HG02943 (cell line): ENCODE results near the gene ATP6V1F.
A peak's percentile ranks its signal among the peaks of the same experiment; 100 is the strongest.

Experiments
- ATAC-seq: cut with Tn5 transposase; IDR thresholded peaks from one replicate; pipeline ENCODE4 v1.9.1; 2021; ENCODE audit warnings: mild to moderate bottlenecking, low read depth, moderate library complexity; ENCODE audit not compliant: unreplicated experiment

Gene ATP6V1F

DNA sequence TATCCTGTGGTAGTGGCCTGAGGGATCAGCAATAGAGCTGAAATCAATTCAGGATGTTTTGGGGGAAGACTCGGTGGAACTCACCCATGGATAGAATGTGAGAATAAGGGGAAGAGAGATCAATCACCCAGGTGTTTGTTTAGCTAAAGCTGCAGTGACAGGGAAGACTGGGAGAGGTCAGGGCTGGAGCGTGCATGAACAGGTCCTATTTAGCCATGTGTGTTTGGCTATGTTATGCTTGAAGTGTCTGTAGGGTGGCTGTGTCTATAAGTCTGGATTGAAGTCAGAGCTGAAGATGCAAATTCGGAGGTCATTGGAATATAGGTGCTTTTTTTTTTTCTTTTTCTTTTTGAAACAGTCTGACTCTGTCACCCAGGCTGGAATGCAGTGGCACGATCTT lies 4.6 kb downstream of the ATP6V1F start:
- ATAC-seq, result no peak

DNA sequence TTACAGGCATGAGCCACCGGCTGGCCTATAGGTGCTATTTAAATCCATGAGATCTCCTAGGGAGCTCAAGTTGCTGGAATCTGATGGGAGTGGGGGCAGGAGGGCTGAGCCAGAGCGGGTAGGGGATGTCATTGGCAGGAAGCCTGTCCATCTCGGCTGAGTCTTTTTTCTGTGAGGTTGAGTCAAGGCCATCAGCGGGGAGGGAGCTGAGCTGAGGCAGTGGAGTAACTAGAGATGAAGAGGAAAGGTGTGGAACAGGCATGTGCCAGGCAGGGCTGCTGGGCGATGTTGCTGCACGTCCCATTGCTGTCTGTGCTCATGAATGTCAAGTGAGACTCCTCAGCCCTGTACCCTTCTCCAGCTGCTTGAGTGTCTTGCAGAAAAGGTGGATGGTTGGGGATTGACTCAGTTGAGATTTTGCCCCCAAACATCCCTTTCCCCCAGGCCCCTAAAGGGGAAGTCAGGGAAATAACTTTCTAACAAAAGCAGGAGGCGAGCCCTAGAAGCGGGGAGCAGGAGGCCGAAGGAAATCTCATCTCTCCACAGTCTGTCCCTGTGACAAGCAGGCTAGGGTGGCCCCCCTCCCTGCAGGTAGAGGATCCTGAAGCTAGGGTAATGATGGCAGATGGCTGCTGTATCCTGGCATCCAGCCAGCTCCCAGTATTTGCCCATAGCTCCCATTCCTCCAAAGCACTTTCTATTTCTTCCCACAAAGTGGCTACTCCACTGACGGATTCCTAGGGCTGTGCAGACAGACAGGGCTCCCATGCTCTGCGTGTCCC lies 5.4 kb downstream of the ATP6V1F start:
- ATAC-seq, result no peak

DNA sequence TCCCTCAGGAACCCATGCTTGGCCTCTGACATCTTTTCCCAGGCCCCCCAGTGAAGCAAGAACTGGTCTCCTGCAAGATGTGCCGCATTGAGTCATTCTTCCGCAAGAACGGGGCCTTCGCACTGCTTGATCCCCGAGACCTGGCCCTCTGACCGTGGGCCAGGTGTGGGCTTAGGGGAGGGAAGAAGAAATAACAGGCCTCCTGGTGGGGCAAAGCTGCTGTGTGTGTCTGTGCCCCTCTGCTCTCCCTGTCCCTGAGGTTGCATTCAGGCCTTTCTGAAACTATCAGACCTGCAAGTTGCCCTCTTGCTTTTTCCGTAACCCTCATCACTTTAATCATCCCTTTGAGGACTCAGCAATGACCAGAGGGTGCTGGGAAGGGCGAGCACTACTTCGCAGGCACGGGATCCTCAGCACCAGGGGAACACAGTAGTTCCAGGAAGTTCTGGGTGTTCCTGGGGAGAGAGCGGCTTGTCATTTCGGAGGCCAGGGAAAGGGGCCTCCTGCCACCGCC lies 6.0 kb downstream of the ATP6V1F start:
- ATAC-seq, result no peak

DNA sequence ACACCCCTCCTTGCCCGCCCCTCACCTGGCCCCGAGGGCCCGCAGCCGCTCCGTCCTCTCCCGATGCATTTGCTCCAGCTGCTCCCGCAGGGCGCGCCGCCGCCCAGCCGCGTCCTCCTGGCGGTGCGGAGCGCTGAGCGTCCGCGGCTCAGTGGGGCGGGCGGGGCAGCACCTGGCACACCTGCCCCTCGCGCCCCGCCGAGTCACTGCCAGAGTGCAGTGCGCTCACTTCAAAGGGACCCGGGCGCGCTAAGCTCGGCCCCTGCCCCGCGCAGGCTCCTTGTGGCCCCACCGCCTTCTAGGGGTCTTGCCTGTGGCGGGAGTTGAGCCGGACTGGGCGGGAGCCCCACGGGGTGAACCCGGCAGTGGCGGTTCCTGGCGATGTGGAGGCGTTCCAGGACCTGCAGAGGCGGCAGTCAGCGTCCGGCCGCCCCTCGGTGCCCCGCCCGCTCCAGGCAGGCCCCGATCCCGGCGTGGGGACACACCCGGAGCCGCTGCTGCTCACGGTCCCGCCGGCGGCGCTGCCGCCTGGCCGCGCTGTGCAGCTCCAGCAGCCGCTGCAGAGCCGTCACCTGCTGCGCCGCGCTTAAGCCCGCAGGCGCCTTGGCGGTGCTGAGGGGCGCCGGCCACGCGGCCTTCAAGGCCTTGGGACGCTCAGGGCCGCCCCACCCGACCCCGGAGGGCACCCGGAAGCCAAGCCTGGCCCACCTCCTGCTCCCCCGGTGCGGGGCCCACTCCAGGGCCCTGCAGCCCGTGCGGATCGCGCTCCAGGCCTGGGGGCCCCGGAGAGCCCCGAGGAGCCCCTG lies 6.7 kb downstream of the ATP6V1F start:
- ATAC-seq, result peak; percentile 59

DNA sequence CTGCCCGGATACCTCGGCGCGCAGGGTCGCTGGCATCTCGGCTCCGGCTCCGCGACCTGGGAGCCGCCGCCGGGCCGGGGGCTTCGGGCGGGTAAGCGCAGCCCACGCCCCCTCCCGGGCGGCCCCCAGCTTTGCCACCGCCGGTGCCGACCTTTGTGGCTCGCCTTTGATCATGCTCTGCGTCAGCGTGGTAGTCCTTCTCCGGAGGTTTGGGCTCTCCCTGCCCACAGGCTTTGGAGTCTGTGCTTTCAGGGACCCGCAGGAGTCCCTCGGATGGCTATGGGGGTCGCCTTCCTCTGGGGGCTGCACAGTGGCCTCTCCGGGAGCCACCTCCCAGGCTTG lies 7.3 kb downstream of the ATP6V1F start:
- ATAC-seq, result no peak

DNA sequence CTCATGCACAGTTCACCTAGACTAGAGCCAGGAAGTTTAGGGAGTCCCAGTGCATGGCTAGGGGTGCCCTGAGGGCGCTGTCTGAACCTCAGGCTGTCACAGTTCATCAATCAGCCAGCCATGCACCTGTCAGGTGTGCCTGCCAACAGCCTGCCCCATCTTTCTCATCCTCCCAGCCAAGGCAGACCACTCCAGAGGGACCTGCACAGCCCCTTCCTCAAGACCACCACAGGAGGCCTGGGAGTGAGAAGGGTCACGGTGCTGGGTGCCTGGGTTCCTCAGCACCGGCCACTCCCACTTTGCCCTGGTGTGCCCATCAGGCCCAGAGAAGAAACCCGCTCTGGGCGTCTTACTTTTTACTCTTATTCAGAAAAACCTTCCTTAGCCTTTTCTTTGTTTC lies 8.4 kb downstream of the ATP6V1F start:
- no peak for ATAC-seq

DNA sequence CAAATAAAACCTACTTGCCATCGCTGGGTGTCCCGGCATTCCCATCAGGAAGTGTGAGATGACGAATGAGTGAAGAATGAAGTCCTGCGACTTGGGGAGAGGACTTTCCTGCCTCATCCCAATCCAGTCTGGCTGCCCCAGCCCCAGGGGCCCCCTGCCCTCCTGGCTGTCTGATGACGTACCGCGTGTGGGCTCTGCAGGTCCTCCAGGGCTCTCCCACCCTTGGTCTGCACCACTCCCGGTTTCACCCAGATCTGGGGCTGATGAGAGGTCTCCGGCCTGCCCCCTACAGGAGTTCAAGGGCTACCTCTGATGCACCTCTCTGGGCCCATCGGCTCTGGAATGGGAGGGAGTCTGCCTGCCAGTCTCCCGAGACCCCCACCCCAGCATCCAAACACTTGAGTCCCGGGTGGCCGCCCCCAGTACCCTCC lies 9.8 kb downstream of the ATP6V1F start:
- ATAC-seq, result no peak

DNA sequence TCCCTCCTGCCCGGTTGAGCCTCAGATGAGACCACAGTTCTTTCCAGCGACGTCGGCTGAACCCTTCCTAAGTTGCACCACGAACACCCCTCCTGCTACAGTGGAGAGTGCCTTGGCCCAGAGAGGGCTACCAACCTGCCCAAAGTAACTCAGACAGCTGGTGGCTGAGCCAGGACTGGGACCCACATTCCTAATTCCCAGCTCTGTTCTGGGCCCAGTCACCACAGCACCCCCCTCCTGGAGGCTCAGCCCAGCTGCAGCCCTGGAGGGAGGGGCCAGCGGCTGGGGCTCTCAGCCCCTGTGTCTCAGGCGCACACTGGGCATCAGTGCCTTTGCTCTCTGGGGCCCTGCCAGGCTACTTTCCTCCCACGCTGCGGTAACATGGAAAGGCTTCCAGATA lies 10.6 kb downstream of the ATP6V1F start:
- ATAC-seq, result no peak

DNA sequence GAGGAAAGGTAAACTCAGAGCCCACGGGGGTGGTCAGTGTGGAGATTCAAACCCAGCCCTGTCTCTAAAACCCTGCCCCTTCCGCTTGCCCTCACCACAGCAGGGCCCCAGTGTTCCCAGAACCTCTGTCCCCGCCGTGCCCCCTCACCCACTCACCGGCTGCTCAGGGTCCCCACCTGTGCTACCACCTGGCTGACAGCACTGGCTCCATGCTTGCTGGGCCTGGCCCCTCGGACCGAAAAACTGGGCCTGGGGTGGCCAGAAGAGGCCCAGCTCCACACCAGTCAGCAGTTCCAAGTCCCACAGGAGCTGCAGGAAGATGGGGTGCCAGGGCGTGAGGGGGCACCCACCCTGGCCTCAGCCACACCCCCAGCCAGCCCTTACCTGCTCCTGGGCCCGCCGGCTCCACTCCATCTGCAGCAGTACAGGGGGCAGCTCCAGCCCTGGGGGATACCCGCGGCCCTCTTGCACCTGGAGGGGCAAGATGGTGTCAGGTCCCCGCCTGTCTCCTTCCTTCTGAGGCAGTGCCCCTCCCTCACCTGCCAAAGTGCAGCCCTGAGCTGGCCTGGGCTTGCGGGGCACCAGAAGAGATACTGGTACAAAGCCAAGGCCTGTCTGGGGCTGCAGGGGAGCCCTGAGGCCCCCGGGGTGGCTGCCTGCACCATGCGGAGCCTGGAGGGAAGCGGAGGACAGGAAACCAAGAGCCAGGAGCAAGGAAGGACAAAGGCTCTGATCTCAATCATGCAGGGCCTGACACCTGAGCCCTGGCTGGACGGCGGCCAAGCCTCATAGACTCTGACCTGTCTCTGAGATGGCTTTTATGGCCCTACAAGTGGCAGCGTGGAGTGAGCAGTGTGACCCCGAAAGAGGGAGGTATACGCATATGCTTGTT lies 11.7 kb downstream of the ATP6V1F start:
- ATAC-seq, result no peak

DNA sequence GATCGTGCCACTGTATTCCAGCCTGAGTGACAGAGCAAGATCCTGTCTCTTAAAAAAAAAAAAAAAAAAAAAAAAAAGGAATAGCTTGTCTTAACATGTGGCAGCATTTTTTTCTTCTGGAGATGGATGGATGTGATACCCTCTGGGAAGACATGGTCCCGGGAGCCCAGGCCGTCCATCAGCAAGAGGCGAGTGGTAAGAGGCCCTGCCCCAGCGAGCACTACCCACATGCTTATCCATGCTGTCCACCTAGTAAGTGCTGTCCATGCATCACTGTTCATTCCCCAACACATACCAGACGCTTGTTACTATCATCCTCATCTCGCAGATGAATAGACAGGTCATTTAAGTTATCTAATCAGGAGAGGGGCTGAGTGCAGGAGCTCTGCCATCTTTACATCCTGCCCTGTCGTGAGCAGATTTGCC lies 12.9 kb downstream of the ATP6V1F start:
- no peak for ATAC-seq

DNA sequence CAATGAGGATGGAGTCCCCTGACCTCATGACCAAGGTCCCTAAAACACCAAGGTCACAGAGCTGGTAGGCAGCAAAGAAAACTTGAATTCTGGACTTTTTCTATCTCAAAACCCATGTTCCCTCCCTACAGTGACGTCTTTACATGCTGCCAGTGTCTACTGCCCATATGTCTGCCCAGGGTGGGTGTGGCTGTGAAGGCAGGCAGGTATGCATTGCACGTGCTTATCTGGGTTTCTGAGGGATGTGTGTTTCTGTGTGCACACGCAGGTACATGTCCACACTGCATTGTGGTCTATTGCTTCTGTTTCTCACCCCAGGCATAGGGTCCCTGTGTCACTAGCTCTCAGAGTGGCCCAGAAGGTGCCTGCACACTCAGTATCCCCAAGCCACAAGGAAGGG lies 13.5 kb downstream of the ATP6V1F start:
- ATAC-seq, result no peak

DNA sequence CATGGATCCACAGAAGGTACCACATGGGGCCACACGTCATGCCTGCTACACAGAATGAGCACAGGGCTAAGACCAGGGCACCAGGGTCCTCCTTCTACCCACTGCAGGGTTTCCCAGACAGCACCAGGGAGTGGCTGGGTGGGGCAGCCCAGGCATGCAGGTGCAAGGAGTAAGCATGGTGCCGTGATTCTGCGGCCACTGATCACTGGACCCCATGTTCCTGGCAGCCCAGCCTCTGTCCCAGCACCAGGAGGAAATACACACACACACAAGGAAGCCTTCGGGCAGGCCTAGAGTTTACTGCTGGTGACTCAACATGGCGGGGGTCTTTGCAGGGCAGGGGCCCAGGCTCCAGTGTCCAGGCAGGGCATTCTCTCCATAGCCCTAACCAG lies 13.9 kb downstream of the ATP6V1F start:
- ATAC-seq, result no peak

DNA sequence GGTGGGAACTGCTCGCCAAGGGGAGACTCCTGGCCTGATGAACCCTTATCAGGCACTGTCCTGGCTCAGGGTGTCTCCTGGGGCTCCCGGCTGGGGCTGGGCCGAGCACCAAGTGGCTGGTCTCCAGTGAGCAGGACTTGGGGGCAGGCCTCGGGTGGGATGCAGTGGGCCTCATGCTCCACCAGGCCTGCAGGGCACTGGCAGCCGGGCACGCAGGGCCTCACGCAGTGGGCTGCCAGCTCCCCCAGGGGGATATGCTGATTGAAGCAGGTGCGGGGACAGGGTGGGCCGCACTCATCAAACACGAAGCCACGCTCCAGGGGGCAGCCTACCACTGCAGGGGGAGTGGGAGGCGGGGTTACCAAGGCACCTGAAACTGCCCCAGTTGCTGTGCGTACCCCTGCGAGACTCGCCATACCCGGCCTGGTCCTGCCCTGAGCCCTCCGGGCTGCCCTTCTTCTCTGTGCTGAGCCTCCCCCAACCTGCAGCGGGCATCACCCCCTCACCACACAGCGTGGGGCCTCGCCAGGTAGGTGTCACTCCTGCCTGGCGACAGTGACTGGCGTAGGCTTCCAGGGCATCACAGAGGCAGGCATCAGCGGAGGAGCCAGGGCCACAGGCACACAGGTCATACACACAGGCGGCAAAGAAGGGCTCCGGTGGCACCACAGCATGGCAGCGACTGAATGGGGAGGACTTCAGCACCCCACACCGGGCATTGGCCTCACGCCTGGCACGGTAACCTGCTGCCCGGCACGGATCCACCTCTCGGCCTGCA lies 14.5 kb downstream of the ATP6V1F start:
- ATAC-seq, result no peak

DNA sequence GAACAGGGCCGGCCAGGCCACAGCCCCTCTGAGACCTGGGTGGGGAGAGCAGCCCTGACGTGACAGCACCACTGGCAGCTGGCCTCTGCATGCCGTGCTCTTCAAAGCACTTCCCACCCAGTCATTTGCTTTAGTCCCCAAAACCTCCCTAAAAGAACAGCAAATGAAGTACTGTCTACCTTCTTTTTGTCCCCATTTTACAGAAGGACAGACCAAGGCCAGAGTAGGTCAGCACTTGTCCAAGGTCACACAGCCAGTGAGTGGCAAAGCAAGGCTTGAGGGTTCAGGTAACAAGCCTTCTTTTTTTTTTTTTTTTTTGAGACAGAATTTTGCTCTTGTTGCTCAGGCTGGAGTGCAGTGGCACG lies 15.1 kb downstream of the ATP6V1F start:
- no peak for ATAC-seq

DNA sequence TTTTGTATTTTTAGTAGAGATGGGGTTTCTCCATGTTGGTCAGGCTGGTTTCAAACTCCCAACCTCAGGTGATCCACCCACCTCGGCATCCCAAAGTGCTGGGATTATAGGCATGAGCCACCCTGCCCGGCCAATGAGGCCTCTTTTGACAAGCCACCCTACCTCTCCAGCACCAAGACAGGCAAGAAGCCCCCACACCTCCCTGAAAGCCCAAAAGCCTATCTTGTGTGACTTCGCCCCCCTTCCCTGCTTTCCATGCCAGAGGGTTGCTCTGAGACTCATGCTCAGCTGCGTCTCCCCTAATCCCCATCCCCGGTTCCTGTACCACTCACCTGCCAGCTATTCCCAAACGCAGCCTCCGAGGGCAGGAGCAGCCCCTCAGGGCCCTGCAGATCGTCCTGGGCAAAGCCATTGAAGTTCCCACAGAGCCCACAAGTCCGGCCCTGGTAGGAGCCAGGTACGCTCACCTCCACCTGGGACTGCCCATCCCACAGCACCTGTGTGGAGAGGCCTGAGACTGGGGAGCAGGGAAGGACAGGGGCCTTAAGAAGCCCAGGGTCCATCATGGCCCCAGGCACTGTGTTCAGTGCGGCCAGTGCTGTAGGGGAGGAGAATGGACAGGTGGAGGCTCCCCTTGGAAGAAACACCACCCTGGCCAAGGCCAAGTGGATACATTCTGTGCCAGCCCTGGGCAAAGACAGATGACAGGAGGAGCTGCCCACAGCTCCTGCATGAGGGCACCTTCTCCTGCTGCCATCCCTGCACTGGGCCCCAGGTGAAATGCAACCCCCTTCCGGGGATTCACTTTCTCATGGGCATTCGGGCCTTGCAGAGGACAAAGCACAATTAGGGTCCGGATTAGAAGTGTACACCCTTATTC lies 15.8 kb downstream of the ATP6V1F start:
- no peak for ATAC-seq

DNA sequence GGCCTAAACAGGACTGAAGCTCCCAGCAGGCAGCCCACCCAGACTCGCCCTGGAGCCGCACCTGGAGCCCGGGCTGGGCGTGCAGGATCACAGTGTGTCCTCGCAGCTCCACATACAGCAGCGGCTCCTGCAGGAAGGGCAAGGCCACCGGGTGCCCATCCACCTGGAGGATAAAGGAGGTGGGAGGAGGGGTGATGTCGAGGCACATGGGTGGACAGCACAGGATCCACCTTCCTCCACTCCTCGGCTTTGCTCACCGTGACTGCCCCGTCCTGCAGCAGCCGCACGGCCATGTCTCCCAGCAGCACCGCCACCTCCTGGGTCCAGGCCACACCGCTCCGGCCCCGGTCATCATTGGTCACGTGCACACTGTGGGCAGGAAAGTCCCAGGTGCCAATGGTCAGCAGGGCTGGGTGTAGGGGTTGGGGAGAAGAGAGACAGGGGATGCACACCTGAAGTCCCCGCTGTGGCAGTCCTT lies 16.8 kb downstream of the ATP6V1F start:
- no peak for ATAC-seq

DNA sequence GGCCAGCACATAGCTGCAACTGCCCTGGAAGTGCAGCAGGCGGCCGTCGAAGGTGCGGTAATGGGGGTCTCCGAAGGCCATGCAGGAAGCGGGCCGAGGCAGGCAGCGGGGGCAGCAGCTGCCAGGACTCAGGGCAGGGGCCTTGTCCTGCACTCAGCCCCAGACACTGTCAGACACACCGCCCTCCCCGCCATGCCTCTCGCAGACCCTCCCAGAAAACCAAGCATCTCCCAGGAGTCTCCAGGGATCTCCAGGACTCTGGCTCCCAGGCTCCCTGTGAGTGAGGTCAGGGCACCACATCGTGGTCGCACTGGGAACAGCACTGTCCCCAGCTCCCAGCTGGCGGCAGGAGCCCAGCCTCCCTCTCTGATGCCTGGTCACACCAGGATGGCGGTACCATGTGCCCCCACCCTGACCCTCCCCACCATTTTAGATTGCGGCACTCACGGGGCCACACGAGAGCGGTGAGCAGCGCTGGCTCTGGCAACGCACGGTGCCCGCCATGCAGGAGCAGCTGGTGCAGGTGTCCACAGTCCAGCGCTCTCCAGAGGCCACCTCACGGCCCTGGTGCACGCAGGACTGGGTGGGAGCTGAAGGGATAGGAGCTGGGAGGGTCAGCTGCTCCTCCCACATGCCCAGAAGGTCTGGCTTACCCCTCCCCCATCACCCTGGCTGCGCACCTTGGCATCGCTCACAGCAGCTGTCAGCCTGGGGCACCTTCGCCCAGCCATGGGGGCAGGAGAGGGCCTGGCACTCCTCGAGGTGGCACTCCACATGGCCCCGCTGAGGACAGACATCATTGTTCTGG lies 17.5 kb downstream of the ATP6V1F start:
- no peak for ATAC-seq

DNA sequence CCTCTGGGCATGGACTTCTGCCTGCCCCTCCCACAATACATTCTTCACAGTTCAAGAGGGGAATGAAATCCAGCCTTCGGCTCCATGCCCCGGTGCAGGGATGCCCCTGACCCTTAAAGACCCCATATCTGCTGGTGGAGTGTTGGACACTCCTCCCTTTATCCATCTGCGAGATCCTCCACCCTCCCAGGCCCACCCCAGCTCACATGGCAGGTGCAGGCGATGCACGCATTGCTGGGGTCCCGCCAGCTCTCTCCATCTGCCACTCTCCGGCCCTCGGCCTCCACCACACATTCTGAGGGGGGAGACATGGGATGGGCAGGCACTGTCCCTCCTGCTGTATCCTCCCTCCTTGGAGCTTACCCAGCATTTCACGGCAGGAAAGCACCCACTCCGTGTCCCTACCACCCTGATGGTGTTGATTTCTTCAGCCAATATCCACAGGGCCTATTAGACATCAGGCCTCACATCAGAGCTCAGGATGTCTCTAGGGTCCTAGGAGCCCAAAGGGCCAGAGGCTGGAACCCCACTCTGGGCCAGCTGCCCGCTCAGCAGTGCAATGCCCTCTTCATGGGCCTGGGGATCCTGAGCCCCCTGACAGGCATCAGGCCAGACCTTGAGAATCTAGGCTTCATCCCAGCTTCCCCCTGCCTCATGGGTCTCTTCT lies 18.3 kb downstream of the ATP6V1F start:
- ATAC-seq, result no peak
